Activated T-helper 1 cell treated with anti-CD3 and anti-CD28 coated beads, Interleukin-12 subunit alpha, Interleukin-12 subunit beta, Interleukin-2, Interleukin-4 antibody, amounts not matched to agents 30 ng/mL and 10 ng/mL and 1 ng/mL, durations not matched to agents 14 hours and 24 hours and 36 hours (primary cell): ENCODE measurements around the gene DNAJC27. TPM values are rescaled to one million over a fixed set of nuclear protein-coding genes. Genes with fewer than 3 reads are reported as not detected.

Experiments used
- total RNA-seq: library from RNA; stranded (reverse); gene quantifications from 2 replicates; pipeline ENCODE4 v1.2.3, GENCODE V29; 2022

The DNAJC27 gene
- total RNA-seq, 1 donor from 2014 or later, result 7.0 TPM

Other genes starting within 250 kb of the DNAJC27 start
- 16.5 and 17.3 TPM in 2 replicates for gene PTRHD1, start 178.6 kb downstream of the DNAJC27 start, total RNA-seq
- gene CENPO, start 178.5 kb downstream of the DNAJC27 start, total RNA-seq, result 44.7 and 48.3 TPM in 2 replicates
- gene ADCY3, start 51.7 kb downstream of the DNAJC27 start, total RNA-seq, result 101 and 108 TPM in 2 replicates
- gene EFR3B, start 70.1 kb upstream of the DNAJC27 start, total RNA-seq, result 0.21 and 0.22 TPM in 2 replicates
- gene POMC, start 196.6 kb upstream of the DNAJC27 start, total RNA-seq, result 5.0 and 5.9 TPM in 2 replicates